Stimulated activated effector memory CD8-positive, alpha-beta T cell treated with anti-CD3 and anti-CD28 coated beads, Interleukin-12 subunit alpha, Interleukin-12 subunit beta, amount 100 ng/mL, for 72 hours (primary cell): ENCODE results near the gene HES3.
A peak's percentile ranks its signal among the peaks of the same experiment; 100 is the strongest.

ENCODE experiments used
- ATAC-seq: fragments of 150-1000 bp; cut with Tn5 transposase; 2 replicates; pipeline ENCODE4 v1.10.0; 2021
- DNase-seq, 2 donors: peaks; one replicate each; pipeline ENCODE4 v3.0.0; 2021 to 2022; ENCODE audit warnings: low spot score in 2 of 2
- H3K27ac Mint-ChIP-seq: one replicate; pipeline ENCODE4 v1.8.0; 2022; ENCODE audit warnings: mild to moderate bottlenecking, mixed read lengths
- H3K36me3 Mint-ChIP-seq: one replicate; pipeline ENCODE4 v1.8.0; 2022; ENCODE audit warnings: mild to moderate bottlenecking, mixed read lengths
- H3K4me1 Mint-ChIP-seq: one replicate; pipeline ENCODE4 v1.8.0; 2022; ENCODE audit warnings: mixed read lengths
- H3K4me3 Mint-ChIP-seq: one replicate; pipeline ENCODE4 v1.8.0; 2022; ENCODE audit warnings: mild to moderate bottlenecking, mixed read lengths
- H3K9me3 Mint-ChIP-seq: one replicate; pipeline ENCODE4 v1.8.0; 2022; ENCODE audit warnings: mixed read lengths

HES3 gene

GRCh38 chr1:6248932-6249738 is 5.2 kb downstream of the HES3 start:
- ATAC-seq (no peak), DNase-seq (no peak)
- peak overlapping the region; percentile 23 for H3K4me3 Mint-ChIP-seq
- no peak overlapping the region for H3K27ac Mint-ChIP-seq
- H3K36me3 Mint-ChIP-seq, result no peaks in the 10 kb centered on the region
- H3K9me3 Mint-ChIP-seq, result no peaks in the 10 kb centered on the region
- H3K4me1 Mint-ChIP-seq, result peaks cover 9% of the 10 kb centered on the region

GRCh38 chr1:6249739-6250689 is 6.0 kb downstream of the HES3 start:
- no peak overlapping the region for H3K27ac Mint-ChIP-seq
- no peaks in the 10 kb centered on the region for H3K36me3 Mint-ChIP-seq
- no peaks in the 10 kb centered on the region for H3K9me3 Mint-ChIP-seq
- H3K4me3 Mint-ChIP-seq, result no peak overlapping the region
- peak in 1 of 2 donors; percentile 57 for DNase-seq
- no peak for ATAC-seq
- peaks cover 9% of the 10 kb centered on the region for H3K4me1 Mint-ChIP-seq

- no peaks in the 10 kb centered on the region for H3K9me3 Mint-ChIP-seq
These were observed 7.3 kb downstream of the HES3 start for GRCh38 chr1:6251233-6251632.

GRCh38 chr1:6251681-6252373 is 7.8 kb downstream of the HES3 start:
- Mint-ChIP-seq H3K36me3 (no peaks in the 10 kb centered on the region), H3K4me1 (peaks cover under 1% of the 10 kb centered on the region), H3K27ac (no peak overlapping the region), H3K4me3 (no peak overlapping the region), H3K9me3 (no peaks in the 10 kb centered on the region)
- ATAC-seq, result no peak
- no peak for DNase-seq

More at GRCh38 chr1:6251233-6251632, 7.3 kb downstream of the HES3 start:
- Mint-ChIP-seq H3K27ac (no peak overlapping the region), H3K4me1 (peaks cover 6% of the 10 kb centered on the region), H3K36me3 (no peaks in the 10 kb centered on the region), H3K4me3 (no peak overlapping the region)
- DNase-seq, result no peak
- ATAC-seq, result no peak

- no peak for DNase-seq
- H3K9me3 Mint-ChIP-seq, result no peaks in the 10 kb centered on the region
- no peaks in the 10 kb centered on the region for H3K4me1 Mint-ChIP-seq
- no peaks in the 10 kb centered on the region for H3K36me3 Mint-ChIP-seq
- H3K27ac Mint-ChIP-seq, result no peak overlapping the region
- H3K4me3 Mint-ChIP-seq, result no peak overlapping the region
- ATAC-seq, result no peak
These were observed 8.4 kb downstream of the HES3 start for GRCh38 chr1:6252374-6252710.

- ATAC-seq (no peak), DNase-seq (no peak)
- no peak overlapping the region for H3K27ac Mint-ChIP-seq
- H3K4me1 Mint-ChIP-seq, result no peaks in the 10 kb centered on the region
- no peak overlapping the region for H3K4me3 Mint-ChIP-seq
- no peaks in the 10 kb centered on the region for H3K9me3 Mint-ChIP-seq
- H3K36me3 Mint-ChIP-seq, result no peaks in the 10 kb centered on the region
These were observed 9.4 kb downstream of the HES3 start for GRCh38 chr1:6253380-6253779.

GRCh38 chr1:6254691-6255090 is 10.7 kb downstream of the HES3 start:
- ATAC-seq (no peak), DNase-seq (no peak)
- Mint-ChIP-seq H3K27ac (no peak overlapping the region), H3K36me3 (no peaks in the 10 kb centered on the region), H3K9me3 (no peaks in the 10 kb centered on the region), H3K4me1 (no peaks in the 10 kb centered on the region), H3K4me3 (no peak overlapping the region)

GRCh38 chr1:6256645-6257044 is 12.7 kb downstream of the HES3 start:
- no peaks in the 10 kb centered on the region for H3K9me3 Mint-ChIP-seq
- ATAC-seq (no peak), DNase-seq (no peak)
- H3K4me3 Mint-ChIP-seq, result no peak overlapping the region
- no peaks in the 10 kb centered on the region for H3K36me3 Mint-ChIP-seq
- H3K4me1 Mint-ChIP-seq, result peaks cover under 1% of the 10 kb centered on the region
- no peak overlapping the region for H3K27ac Mint-ChIP-seq

- Mint-ChIP-seq H3K4me3 (no peak overlapping the region), H3K36me3 (no peaks in the 10 kb centered on the region), H3K9me3 (no peaks in the 10 kb centered on the region), H3K4me1 (peaks cover 5% of the 10 kb centered on the region), H3K27ac (no peak overlapping the region)
- DNase-seq (no peak), ATAC-seq (no peak)
These were observed 13.6 kb downstream of the HES3 start for GRCh38 chr1:6257541-6258069.

GRCh38 chr1:6258675-6259074 is 14.7 kb downstream of the HES3 start:
- no peak for ATAC-seq
- Mint-ChIP-seq H3K9me3 (no peaks in the 10 kb centered on the region), H3K4me3 (no peak overlapping the region), H3K4me1 (peaks cover 5% of the 10 kb centered on the region), H3K27ac (no peak overlapping the region), H3K36me3 (no peaks in the 10 kb centered on the region)
- no peak for DNase-seq

- Mint-ChIP-seq H3K9me3 (no peaks in the 10 kb centered on the region), H3K4me1 (peaks cover 5% of the 10 kb centered on the region), H3K4me3 (peak overlapping the region; percentile 37), H3K27ac (no peak overlapping the region), H3K36me3 (no peaks in the 10 kb centered on the region)
- peak; percentile 74 for ATAC-seq
- peak; percentile 65 to 85 for DNase-seq
These were observed 15.7 kb downstream of the HES3 start for GRCh38 chr1:6259491-6260362.

GRCh38 chr1:6260433-6260934 is 16.5 kb downstream of the HES3 start:
- peaks cover 5% of the 10 kb centered on the region for H3K4me1 Mint-ChIP-seq
- peak overlapping the region; percentile 37 for H3K4me3 Mint-ChIP-seq
- ATAC-seq, result peak; percentile 46
- no peaks in the 10 kb centered on the region for H3K36me3 Mint-ChIP-seq
- H3K9me3 Mint-ChIP-seq, result no peaks in the 10 kb centered on the region
- peak in 1 of 2 donors; percentile 67 for DNase-seq
- H3K27ac Mint-ChIP-seq, result no peak overlapping the region

- Mint-ChIP-seq H3K36me3 (no peaks in the 10 kb centered on the region), H3K4me1 (peaks cover 5% of the 10 kb centered on the region)
These were observed 17.1 kb downstream of the HES3 start, which contains the start of gene GPR153 for GRCh38 chr1:6260961-6261614. Gene GPR153 (minus strand): TSS chr1:6261098. CDS start chr1:6254905, 6,193 bp downstream.

GRCh38 chr1:6261615-6261995 is 17.6 kb downstream of the HES3 start:
- Mint-ChIP-seq H3K4me3 (peak overlapping the region; percentile 44), H3K27ac (no peak overlapping the region), H3K36me3 (no peaks in the 10 kb centered on the region), H3K4me1 (peaks cover 5% of the 10 kb centered on the region), H3K9me3 (no peaks in the 10 kb centered on the region)
- ATAC-seq (no peak), DNase-seq (no peak)

More at GRCh38 chr1:6260961-6261614, 17.1 kb downstream of the HES3 start, which contains the start of gene GPR153:
- Mint-ChIP-seq H3K9me3 (no peaks in the 10 kb centered on the region), H3K27ac (no peak within 1 kb of the TSS), H3K4me3 (peak within 1 kb of the TSS; percentile 44)
- peak; percentile 30 to 67 for DNase-seq
- peak; percentile 69 for ATAC-seq
